NCI-H2081 treated with DMSO at 0.1 percent for 48 hours (cell line): ENCODE measurements around the gene NUCB2.

Source experiments
- DNase-seq: peaks from one replicate; lab custom pipeline; 2025; lab: John Stamatoyannopoulos, UW

NUCB2 gene

GRCh38 chr11:17333799-17334586 lies 57.5 kb downstream of the NUCB2 start:
- DNase-seq: no peak

- no peak for DNase-seq
Observed at GRCh38 chr11:17343257-17343656, 66.7 kb downstream of the NUCB2 start.

DNA sequence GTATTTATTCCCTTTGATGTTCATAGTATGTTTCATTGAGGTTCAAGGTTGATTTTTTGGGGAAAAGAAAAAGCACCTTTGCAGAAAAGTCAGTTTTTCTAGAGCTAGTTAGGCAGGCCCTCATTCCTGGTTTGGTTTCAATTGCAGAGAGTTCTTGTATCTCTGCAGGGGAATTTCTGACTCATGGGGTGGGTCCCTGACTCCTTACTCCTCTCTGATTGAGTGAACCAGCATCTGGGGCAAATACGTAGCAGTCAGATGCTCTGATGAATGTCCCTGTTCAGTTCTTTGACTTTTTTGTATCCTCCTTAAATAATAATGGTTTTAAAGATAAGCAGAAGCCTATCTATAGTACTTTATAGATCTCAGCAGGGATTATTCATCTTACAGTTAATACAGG lies 67.4 kb downstream of the NUCB2 start:
- no peak for DNase-seq

- DNase-seq: no peak
Observed at GRCh38 chr11:17347676-17348075, 71.1 kb downstream of the NUCB2 start.

DNA sequence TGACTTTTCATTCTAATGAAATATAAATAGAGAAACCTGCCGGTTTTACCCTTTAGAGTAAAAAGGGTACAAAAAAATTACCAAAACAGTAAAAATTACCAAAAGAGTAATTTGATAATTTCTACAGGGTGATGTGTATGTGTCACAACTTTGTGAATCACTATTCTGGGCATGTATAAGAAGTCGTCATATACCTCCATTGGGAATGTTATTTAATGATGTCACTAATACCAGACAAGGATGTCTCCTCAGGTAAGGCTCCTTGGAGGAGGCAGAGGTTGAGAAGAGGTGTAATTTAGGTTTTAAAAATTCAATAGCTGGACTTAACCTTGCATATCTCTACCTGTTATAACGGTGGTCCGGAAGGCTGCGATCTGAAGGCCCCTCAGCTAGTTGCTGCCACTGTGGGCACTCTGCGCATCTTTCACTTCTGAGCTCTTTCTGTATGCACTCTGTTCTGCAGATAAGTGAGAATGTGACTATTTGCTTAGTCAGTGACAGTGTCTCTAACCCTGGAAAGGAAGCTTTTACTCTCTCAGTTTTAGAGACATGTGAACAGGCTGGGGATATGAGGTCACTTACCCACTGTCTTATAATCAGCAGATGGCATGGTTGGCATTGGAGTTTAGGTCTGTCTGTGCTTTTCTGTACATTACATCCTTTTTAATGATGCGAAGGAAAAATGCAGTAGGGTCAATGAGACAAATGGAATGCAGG lies 74.1 kb downstream of the NUCB2 start:
- no peak for DNase-seq

DNA sequence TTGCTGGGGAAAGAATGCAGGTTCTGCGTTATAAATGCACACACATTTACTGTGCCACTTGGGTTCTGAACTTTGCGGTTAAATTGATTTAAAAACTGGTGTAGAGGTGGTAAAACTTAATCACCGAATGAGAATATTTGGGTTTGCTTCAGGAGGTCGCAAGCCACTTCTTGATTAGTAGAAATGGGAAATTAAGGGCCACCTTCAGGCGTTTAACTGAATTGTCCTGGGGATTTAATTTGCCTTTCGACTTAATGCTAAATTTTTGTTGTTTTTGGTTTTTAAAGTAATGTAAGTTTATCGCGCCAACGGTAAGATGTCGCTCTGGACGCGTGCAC lies 74.6 kb downstream of the NUCB2 start:
- DNase-seq: no peak

DNA sequence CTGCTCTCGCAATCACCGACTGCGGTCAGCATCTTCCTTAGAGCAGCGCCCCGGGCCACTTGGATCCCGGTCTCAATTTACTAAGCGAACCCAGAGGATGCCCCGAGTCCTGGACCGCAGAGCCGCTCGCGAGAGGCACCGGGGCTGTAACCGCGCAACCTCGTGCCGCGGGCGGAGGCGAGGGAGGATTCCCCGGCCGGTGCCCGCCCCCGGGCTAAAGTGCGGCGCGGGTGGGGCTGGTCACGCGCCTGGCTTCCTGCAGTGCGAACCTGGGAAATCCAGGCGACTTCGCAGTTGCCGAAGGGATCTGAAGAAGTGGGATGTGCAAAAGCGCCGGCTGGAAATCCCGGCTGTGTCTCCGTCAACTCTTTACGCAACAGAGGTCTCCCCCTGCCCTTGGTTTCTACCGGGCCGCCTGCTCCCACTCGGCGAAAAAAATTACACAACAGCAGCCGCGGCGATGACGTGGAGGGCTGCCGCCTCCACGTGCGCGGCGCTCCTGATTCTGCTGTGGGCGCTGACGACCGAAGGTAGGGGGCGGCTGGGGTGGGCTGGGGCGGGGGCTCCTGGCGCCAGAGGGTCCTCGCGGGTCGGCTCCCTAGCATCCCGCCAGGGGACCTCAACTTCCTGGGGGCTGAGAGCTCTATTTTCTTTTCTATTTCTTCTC lies 75.1 kb downstream of the NUCB2 start, which contains the start of gene NCR3LG1:
NCR3LG1 (plus strand) TSS at position 291 of the 667 bp plus-strand sequence; CDS start at position 461, 170 bp downstream.
- DNase-seq: no peak

DNA sequence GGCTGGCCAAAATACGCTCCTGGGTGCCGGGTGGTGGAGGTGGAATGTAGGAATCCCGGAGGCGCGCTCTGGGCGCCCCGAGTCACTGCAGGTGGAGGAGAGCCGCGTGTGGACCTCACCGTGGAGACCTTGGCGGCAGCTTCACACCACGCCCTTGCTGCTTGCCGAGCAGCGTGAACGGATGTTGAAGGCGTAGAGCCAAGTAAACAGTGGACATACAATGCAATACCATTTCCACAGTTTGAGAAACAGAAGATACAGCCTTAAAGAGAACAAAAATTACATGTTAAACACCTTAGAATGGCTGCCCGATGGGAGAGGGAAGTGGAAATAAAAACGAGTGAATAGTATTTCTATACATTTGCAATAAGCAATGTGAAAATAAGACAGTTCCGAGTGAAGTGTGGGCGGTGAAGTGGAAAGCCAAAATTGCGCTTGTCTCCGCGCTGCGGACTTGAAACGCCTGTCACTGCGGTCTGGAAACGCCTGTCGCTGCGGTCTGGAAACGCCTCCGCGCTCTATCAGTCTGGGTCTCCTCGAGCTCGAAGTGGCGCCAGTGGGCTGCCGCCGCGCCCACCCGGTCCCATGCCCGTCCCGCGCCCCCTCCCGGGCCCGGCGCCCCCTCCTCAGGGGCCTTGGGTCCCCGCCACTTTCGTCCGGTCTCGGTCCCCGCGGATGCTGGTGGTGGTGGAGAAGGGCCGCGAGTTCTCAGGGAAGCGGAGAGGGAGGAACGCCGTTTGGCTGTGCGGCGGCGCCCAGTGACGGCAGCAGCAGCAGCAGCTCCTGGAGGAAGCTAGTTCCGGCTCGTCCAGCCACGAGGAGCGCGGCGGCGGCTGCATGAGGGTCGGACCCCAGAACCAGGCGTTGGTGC lies 76.6 kb downstream of the NUCB2 start:
- peak; percentile 21 for DNase-seq

DNA sequence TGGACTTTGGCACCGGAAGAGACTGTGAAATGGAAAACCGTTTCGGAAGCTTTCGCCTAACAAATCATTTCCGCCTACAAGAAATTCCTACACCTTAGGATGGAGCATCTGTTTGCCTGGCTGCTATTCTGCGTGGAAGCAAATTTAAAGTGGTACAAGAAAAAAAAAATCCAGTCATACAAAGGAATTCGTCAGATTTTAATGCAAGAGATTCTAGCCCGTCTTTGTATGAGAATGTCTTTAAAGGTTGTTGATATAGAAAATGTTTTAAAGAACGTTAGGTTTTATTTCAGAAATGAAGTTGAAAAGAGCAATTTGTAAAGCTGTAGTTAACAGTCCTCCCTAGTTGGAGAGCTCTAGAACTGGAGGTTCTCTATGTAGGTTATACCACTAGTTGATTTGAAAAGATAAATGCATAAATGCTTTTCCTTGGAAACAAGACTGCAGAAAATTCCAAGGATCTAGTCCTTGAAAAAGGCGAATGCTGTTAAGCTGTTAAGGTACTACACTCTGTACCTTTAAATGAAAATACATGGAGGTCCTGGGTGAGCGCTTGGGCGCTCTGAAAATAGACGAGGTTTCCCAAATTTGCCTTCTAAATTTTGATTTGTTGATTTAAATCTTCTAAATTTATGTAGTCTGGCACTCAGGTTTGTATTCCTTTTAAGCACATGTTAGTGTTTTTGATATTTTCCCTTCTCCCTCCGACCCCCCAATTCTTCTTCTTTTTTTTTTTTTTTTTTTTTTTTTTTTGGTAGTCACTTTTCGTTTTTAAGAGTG lies 77.5 kb downstream of the NUCB2 start:
- no peak for DNase-seq

DNA sequence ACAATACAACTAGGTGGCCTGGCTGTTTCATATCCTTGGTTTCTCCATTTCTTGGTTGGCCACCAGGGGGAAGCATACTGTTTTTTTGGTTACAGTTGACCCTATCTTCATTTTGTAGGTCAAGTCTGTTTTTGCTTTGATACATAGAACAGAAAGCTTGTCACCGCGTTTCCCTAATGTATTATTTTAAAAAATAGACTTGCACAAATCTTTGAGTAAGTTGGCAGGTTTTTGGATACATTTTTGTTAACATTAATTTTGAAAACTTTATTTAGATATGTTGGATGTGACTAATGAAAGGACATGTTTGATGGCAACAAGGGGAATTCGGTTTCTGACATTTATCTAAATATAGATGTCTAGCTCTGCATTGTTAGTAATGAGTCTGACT lies 78.1 kb downstream of the NUCB2 start:
- peak; percentile 37 for DNase-seq

GRCh38 chr11:17366495-17366894 lies 90.0 kb downstream of the NUCB2 start:
- DNase-seq: no peak

DNA sequence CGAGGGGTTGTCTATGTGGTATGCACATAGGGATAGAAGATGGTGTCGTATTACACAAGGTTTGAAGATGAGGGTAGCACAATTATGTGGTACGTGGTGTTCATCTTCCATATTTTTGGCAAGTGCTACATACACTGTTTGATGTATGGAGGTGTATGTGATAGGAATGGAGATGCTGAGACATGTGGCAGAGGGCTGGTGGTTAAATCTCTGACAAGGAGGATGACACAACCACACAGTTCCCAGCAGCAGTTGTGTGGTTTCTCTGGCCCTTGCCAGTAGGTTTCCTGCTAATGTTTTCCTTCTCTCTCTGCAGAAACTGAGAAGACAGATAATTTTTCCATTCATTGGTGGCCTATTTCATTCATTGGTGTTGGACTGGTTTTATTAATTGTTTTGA lies 92.0 kb downstream of the NUCB2 start:
- no peak for DNase-seq

DNA sequence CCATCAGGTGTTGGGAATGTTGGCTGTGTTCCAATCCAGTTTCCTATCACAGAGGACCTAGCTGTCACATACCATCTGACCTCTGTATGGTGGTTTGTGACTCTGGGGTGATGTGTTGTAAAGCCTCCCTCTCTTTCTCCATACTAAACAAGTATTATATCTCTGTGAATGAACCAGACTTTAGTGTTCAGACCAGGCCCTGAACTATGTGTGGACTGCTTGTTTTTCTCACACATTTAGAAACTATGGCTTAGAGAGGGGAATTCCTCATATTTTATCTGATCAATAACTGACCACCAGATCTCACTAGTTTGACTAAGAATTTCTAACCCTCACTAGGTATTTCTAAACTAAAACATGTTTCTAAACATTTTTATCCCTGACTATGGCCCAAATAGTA lies 92.6 kb downstream of the NUCB2 start:
- no peak for DNase-seq

- no peak for DNase-seq
Observed at GRCh38 chr11:17369684-17370243, 93.2 kb downstream of the NUCB2 start.

GRCh38 chr11:17371614-17372013 lies 95.1 kb downstream of the NUCB2 start:
- DNase-seq: no peak

DNA sequence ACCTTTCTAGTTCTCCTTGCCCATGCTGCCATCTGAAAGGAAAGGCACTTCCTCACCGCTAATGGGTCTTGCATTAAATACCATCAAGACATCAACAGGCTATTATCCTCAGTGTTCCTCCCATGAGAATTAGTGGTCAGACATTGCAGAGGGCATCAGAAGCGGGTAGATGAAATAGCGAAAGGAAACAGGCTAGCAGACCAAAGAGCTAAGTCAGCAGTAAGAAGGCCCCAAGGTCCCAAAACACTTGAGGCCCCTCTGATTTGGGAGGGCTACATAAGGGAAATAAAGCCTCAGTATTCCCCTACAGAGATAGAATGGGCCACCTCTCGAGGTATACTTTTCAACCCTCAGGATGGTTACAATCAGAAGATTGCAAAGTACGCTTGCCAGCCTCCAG lies 99.0 kb downstream of the NUCB2 start:
- no peak for DNase-seq

DNA sequence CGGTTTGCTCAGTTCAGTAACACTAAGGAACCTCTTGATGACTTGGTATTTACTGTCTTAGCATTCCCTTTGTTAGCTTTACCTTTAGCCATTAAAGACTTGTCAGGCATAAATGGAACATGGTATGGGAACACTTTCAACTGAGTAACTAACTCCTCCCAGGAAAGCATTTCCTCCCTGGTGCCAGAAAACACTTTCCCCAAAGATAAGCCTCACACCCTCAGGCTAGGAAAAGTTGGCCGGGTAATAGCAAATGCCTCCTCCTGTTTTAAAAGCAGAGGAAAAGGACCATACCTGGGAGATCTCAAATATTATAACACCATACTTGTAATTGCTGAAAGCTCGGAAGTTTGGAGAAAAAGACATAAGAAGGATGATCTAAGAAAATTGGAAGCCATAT lies 100.0 kb downstream of the NUCB2 start:
- no peak for DNase-seq

- DNase-seq: no peak
Observed at GRCh38 chr11:17378655-17379054, 102.1 kb downstream of the NUCB2 start.

GRCh38 chr11:17379383-17380180 lies 103.0 kb downstream of the NUCB2 start:
- no peak for DNase-seq

GRCh38 chr11:17381156-17381555 lies 104.6 kb downstream of the NUCB2 start:
- no peak for DNase-seq
